GOT3 (cell line): ENCODE results near the gene MBP.

Source experiments
- DNase-seq: peaks from one replicate; lab custom pipeline; 2025; ENCODE audit warnings: mixed read lengths; lab: John Stamatoyannopoulos, UW

MBP gene

GRCh38 chr18:77082316-77082955 lies 50.1 kb downstream of the MBP start:
- DNase-seq: no peak

- no peak for DNase-seq
These were observed 51.2 kb downstream of the MBP start for GRCh38 chr18:77081390-77081778.

- DNase-seq: no peak
These were observed 52.5 kb downstream of the MBP start for GRCh38 chr18:77079954-77080682.

- no peak for DNase-seq
These were observed 53.5 kb downstream of the MBP start for GRCh38 chr18:77079088-77079487.

GRCh38 chr18:77078690-77079070 lies 53.9 kb downstream of the MBP start:
- DNase-seq: no peak

GRCh38 chr18:77077941-77078689 lies 54.5 kb downstream of the MBP start:
- DNase-seq: no peak

GRCh38 chr18:77077401-77077800 lies 55.2 kb downstream of the MBP start:
- DNase-seq: no peak

- DNase-seq: no peak
These were observed 56.5 kb downstream of the MBP start for GRCh38 chr18:77076111-77076510.

- no peak for DNase-seq
These were observed 58.2 kb downstream of the MBP start for GRCh38 chr18:77074431-77074830.

- DNase-seq: no peak
These were observed 59.1 kb downstream of the MBP start for GRCh38 chr18:77073336-77074093.

GRCh38 chr18:77072566-77072965 lies 60.0 kb downstream of the MBP start:
- DNase-seq: no peak

- no peak for DNase-seq
These were observed 60.8 kb downstream of the MBP start for GRCh38 chr18:77071711-77072292.

GRCh38 chr18:77071061-77071460 lies 61.5 kb downstream of the MBP start:
- DNase-seq: no peak

- no peak for DNase-seq
These were observed 62.0 kb downstream of the MBP start for GRCh38 chr18:77070627-77071026.

- DNase-seq: no peak
These were observed 62.7 kb downstream of the MBP start for GRCh38 chr18:77069931-77070330.

- DNase-seq: no peak
These were observed 63.1 kb downstream of the MBP start for GRCh38 chr18:77069482-77069881.

GRCh38 chr18:77068321-77069312 lies 64.0 kb downstream of the MBP start:
- no peak for DNase-seq

GRCh38 chr18:77067291-77068061 lies 65.1 kb downstream of the MBP start:
- no peak for DNase-seq

- no peak for DNase-seq
These were observed 65.9 kb downstream of the MBP start for GRCh38 chr18:77066689-77067088.

GRCh38 chr18:77066101-77066500 lies 66.5 kb downstream of the MBP start:
- no peak for DNase-seq
